Measurements from ENCODE around the gene KIAA1755.

GRCh38 chr20:38308047-38308438 lies 47.5 kb upstream of the KIAA1755 start:
- no peak for TF ChIP-seq CTCF (IDR thresholded peaks at IDR 0.05)
- TF ChIP-seq POLR2A (IDR thresholded peaks at IDR 0.05) = no peak
- TF ChIP-seq EP300 (IDR thresholded peaks at IDR 0.05) = no peak

All from tibial nerve (tissue), 4 donors.